ENCODE data around the gene GPRC5A. TPM values are rescaled to one million over a fixed set of nuclear protein-coding genes. Genes with fewer than 3 reads are reported as not detected.

Gene GPRC5A
- polyA plus RNA-seq, 1 experiment, result 118 TPM

DNA sequence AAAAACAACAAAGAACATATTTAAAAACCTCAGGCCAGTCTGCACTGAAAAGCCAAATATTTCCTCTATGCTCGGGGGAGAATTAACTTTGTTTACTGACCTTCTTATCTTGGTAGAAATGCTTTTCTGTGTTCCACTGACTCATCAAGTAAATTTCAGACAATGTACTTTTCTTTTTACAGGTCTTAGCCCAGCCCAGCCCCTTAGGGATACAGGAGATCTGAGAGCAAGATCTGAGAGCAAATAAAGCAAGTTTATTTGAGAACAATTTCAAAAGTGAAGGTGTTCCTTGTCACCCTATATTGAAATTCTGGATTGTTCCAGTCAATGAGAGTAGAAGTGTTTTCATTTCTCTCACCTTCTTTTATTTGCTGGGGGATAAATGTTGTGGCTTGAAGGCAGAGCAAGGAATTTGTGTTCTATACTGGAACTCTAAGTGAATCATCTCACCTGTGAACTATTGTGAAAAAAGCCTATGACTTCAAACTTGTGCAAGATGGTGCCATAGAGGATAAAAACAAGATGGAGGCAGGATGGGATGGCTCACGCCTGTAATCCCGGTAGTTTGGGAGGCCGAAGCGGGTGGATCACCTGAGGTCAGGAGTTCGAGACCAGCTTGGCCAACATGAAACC is 7.9 kb upstream of the GPRC5A start:
- CTCF ChIA-PET, result no interaction called here
- Histone ChIP-seq H3K27ac (ENCODE audit: low read depth, low read length) (peak overlapping the region; percentile 47), H3K9me3 (ENCODE audit: control insufficient read depth, insufficient read depth, low read length) (no peaks in the 10 kb centered on the region), H3K4me3 (ENCODE audit: low read depth, low read length) (no peak overlapping the region), H3K27me3 (ENCODE audit: control insufficient read depth, insufficient read depth, low read length) (no peaks in the 10 kb centered on the region)
- POLR2A ChIA-PET, result interaction anchor here (0.7 kb wide), 1 partner anchor 14 kb away, joined by 6 read pairs; no protein-coding TSS in a partner anchor
- TF ChIP-seq, protein P1, sequence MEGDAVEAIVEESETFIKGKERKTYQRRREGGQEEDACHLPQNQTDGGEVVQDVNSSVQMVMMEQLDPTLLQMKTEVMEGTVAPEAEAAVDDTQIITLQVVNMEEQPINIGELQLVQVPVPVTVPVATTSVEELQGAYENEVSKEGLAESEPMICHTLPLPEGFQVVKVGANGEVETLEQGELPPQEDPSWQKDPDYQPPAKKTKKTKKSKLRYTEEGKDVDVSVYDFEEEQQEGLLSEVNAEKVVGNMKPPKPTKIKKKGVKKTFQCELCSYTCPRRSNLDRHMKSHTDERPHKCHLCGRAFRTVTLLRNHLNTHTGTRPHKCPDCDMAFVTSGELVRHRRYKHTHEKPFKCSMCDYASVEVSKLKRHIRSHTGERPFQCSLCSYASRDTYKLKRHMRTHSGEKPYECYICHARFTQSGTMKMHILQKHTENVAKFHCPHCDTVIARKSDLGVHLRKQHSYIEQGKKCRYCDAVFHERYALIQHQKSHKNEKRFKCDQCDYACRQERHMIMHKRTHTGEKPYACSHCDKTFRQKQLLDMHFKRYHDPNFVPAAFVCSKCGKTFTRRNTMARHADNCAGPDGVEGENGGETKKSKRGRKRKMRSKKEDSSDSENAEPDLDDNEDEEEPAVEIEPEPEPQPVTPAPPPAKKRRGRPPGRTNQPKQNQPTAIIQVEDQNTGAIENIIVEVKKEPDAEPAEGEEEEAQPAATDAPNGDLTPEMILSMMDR (IDR thresholded peaks at IDR 0.05; ENCODE audit: low read depth, low read length), result no peak
- no peak for DNase-seq (ENCODE audit: low read depth, low spot score)

DNA sequence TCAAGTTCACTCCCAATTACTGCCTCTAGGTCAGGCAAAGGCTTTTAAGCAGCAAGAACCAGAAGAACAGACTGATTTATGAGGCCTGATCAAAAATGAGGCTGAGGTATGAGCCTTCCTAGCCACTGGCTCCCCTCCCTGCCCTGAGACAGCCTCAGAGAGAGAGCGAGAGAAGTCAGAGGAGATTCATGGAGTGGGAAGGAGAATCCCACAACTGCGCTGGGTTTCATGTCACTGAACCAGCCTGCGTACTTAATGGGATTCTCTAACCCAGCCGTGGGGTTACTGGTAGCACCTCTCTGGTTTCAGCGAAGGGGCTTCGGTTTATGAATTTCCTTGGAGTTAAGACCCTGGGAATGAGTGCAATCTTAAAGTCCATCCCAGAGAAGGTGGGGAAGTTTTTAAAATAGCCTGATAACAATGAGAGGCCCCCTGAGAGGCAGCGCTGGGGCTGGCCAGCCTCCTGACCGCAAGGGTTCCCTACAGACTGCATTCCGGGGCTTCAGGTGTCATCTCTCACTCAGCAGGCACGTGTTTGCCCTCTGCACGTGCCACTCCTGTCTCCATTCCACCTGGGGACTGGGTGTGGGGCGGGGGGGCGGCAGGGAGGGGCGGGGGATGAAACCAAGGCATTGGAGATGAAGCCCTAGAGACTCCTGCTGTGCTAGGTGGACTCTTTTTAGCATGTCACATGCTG is 6.1 kb upstream of the GPRC5A start:
- ChIA-PET POLR2A (interaction anchor here (0.7 kb wide), 1 partner anchor 16 kb away, joined by 3 read pairs; no protein-coding TSS in a partner anchor), CTCF (no interaction called here)
- DNase-seq (ENCODE audit: low read depth, low spot score), result no peak
- Histone ChIP-seq H3K9me3 (ENCODE audit: control insufficient read depth, insufficient read depth, low read length) (no peaks in the 10 kb centered on the region), H3K27me3 (ENCODE audit: control insufficient read depth, insufficient read depth, low read length) (no peaks in the 10 kb centered on the region), H3K27ac (ENCODE audit: low read depth, low read length) (no peak overlapping the region), H3K4me3 (ENCODE audit: low read depth, low read length) (no peak overlapping the region)
- TF ChIP-seq, protein P1 (IDR thresholded peaks at IDR 0.05; ENCODE audit: low read depth, low read length), result no peak

DNA sequence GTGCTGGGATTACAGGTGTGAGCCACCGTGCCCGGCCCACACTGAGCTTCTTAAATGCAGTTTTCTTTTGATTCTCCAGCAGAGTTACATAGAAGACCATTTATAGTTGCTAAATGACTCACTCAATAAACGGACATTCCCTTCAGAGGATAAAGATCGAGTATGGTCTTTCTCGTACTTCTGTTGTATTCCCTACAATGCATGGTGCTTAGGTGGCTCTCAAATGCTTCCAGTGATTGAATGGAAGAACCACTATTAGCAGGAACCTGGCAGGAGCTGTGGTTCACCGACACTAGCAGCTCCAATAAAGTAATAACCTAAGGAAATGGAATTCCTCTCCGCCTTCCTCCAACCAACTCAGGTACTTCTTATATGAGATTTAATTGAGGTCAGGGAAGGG is 3.9 kb upstream of the GPRC5A start:
- ChIA-PET POLR2A (interaction anchor here (0.6 kb wide), 1 partner anchor 16 kb away, joined by 7 read pairs; no protein-coding TSS in a partner anchor), CTCF (no interaction called here)
- H3K27ac ChIP-seq (ENCODE audit: low read depth, low read length), result no peak overlapping the region
- no peaks in the 10 kb centered on the region for H3K27me3 ChIP-seq (ENCODE audit: control insufficient read depth, insufficient read depth, low read length)
- H3K4me3 ChIP-seq (ENCODE audit: low read depth, low read length), result no peak overlapping the region
- H3K9me3 ChIP-seq (ENCODE audit: control insufficient read depth, insufficient read depth, low read length), result no peaks in the 10 kb centered on the region; the same call in 1 of the 2 replicates
- TF ChIP-seq, protein P1 (IDR thresholded peaks at IDR 0.05; ENCODE audit: low read depth, low read length), result no peak
- no peak for DNase-seq (ENCODE audit: low read depth, low spot score)

DNA sequence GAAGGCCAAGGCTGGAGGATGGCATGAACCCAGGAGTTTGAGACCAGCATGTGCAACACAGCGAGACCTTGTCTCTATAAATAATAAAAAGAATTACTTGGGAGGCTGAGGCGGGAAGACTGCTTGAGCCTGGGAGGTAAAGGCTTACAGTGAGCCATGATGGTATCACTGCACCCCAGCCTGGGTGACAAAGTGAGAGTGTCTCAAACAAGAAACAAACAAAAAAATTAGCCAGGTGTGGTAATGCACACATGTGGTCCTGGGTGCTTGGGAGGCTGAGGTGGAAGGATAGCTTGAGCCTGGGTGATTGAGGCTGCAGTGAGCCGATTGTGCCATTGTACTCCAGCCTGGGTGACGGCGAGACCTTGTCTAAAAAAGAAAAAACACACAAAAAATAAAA is 1.7 kb upstream of the GPRC5A start:
- Histone ChIP-seq H3K4me3 (ENCODE audit: low read depth, low read length) (no peak overlapping the region), H3K27ac (ENCODE audit: low read depth, low read length) (peak overlapping the region; percentile 97), H3K9me3 (ENCODE audit: control insufficient read depth, insufficient read depth, low read length) (no peaks in the 10 kb centered on the region; the same call in 1 of the 2 replicates), H3K27me3 (ENCODE audit: control insufficient read depth, insufficient read depth, low read length) (no peaks in the 10 kb centered on the region)
- no peak for DNase-seq (ENCODE audit: low read depth, low spot score)
- TF ChIP-seq, protein P1 (IDR thresholded peaks at IDR 0.05; ENCODE audit: low read depth, low read length), result no peak
- ChIA-PET POLR2A (no interaction called here), CTCF (interaction anchor here (1.0 kb wide), 1 partner anchor 37 kb away, joined by 3 read pairs; no protein-coding TSS in a partner anchor)
